ENCODE measurements around the gene MIA3. TPM values are rescaled to one million over a fixed set of nuclear protein-coding genes. Genes with fewer than 3 reads are reported as not detected.

The MIA3 gene
- total and polyA plus RNA-seq, 7 experiments from 2014 or later: 48.0 to 112 (median 79.6) TPM

DNA sequence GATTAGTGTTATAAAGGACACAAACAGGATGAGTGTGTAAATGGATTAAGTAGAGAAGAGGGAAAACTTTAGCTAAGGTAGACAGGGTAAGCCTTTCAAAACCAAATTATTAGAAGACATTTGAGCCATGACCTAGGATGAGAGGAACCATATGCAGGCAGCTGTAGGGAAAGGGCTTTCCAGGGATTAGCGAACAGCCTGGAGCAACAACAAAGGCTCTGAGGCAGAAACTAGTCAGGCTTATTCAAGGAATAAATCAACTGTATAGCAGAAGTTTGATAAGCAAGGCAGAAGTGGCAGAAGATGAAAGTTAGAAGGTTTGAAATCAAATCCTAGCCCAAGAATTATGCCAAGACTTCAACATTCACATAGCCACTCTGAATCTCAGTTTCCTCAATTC lies 73.1 kb downstream of the MIA3 start:
- Histone ChIP-seq H3K27me3 (ENCODE audit: control insufficient read depth in 2 of 2, insufficient read depth in 2 of 2, low read length in 2 of 2) (no peaks in the 10 kb centered on the region), H3K27ac (ENCODE audit: low read depth, low read length) (no peak overlapping the region), H3K36me3 (ENCODE audit: control insufficient read depth in 2 of 3, insufficient read depth in 3 of 3, low read length in 3 of 3) (peaks cover 8 to 26% (median 9%) of the 10 kb centered on the region in 3 experiments), H3K4me1 (ENCODE audit: control insufficient read depth in 2 of 2, insufficient read depth in 2 of 2, low read length in 2 of 2) (peaks cover 0 to 3% of the 10 kb centered on the region in 2 donors), H3K9me3 (ENCODE audit: control insufficient read depth in 2 of 3, low read length in 3 of 3) (no peaks in the 10 kb centered on the region), H3K4me3 (ENCODE audit: low read length) (no peak overlapping the region)
- ATAC-seq (no peak), DNase-seq (no peak)
- no peaks in the 10 kb centered on the region for H3K9me3 Mint-ChIP-seq
- H3K4me3 Mint-ChIP-seq: no peak overlapping the region
- no peaks in the 10 kb centered on the region for H3K27me3 Mint-ChIP-seq
- ChIA-PET CTCF (no interaction called here), POLR2A (no interaction called here)
- peaks cover 6 to 22% (median 9%) of the 10 kb centered on the region in 5 donors for H3K36me3 Mint-ChIP-seq
- peak overlapping the region in 4 of 9 donors; percentile 1 to 45 (median 21) for H3K27ac Mint-ChIP-seq
- intact Hi-C loops (cut with micrococcal nuclease): loop anchor here in 1 of 2 donors (2.0 kb wide), 1 partner anchor 20 kb away; no protein-coding TSS in a partner anchor
- peaks cover 6 to 28% (median 21%) of the 10 kb centered on the region in 7 donors for H3K4me1 Mint-ChIP-seq

DNA sequence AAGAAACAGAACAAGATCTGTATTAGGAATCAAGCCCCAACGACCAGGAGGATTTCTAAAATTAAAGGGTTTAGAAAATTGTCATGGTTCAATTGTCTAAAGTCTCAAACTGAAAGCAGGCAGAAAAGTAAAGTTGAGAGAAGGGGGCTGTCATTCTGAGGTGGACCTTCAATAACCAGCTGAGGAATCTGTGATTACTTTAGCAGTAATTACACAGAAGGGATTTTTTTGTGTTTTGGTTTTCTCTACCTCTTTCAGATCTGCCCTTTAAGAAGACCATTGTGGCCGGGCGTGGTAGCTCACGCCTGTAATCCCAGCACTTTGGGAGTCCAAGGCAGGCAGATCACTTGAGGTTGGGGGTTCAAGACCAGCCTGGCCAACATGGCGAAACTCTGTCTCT lies 77.0 kb downstream of the MIA3 start:
- no peak for ATAC-seq
- H3K36me3 ChIP-seq (ENCODE audit: control insufficient read depth in 2 of 3, insufficient read depth in 3 of 3, low read length in 3 of 3): peaks cover 0 to 14% (median 0%) of the 10 kb centered on the region in 3 experiments
- no peak overlapping the region for H3K4me3 ChIP-seq (ENCODE audit: low read length)
- peak overlapping the region in 3 of 9 donors; percentile 7 to 31 (median 21) for H3K27ac Mint-ChIP-seq
- no peaks in the 10 kb centered on the region for H3K27me3 ChIP-seq (ENCODE audit: control insufficient read depth in 2 of 2, insufficient read depth in 2 of 2, low read length in 2 of 2)
- CTCF ChIA-PET: interaction anchor here (0.9 kb wide), 1 partner anchor 15 kb away, joined by 3 read pairs; no protein-coding TSS in a partner anchor
- H3K9me3 Mint-ChIP-seq: no peaks in the 10 kb centered on the region
- POLR2A ChIA-PET: interaction anchor here (0.6 to 1.6 kb wide), 3 partner anchors 16 to 43 kb away, joined by 3 to 7 read pairs (median 3); no protein-coding TSS in a partner anchor
- no peaks in the 10 kb centered on the region for H3K27me3 Mint-ChIP-seq
- H3K4me1 ChIP-seq (ENCODE audit: control insufficient read depth in 2 of 2, insufficient read depth in 2 of 2, low read length in 2 of 2): peaks cover 0 to 3% of the 10 kb centered on the region in 2 donors
- peaks cover 10 to 44% (median 33%) of the 10 kb centered on the region in 7 donors for H3K4me1 Mint-ChIP-seq
- H3K36me3 Mint-ChIP-seq: peaks cover 6 to 18% (median 10%) of the 10 kb centered on the region in 5 donors
- peak overlapping the region in 1 of 10 donors; percentile 25 for H3K4me3 Mint-ChIP-seq
- H3K9me3 ChIP-seq (ENCODE audit: control insufficient read depth in 2 of 3, low read length in 3 of 3): no peaks in the 10 kb centered on the region
- DNase-seq: no peak
- no peak overlapping the region for H3K27ac ChIP-seq (ENCODE audit: low read depth, low read length)
- intact Hi-C loops (cut with micrococcal nuclease): no loop called here

DNA sequence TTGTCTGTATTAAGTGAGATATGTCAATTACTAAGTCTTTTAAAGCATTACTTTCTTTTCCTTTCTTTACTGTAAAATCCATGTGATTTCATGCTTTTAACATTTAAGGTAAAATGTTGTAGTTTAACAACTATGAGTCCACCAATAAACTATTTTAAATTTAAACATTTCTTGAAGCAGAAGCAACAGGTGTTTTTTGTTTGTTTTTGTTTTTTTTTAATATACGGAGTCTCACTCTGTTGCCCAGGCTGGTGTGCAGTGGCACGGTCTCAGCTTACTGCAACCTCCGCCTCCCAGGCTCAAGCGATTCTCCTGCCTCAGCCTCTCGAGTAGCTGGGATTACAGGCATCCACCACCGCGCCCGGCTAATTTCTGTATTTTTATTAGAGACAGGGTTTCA lies 78.8 kb downstream of the MIA3 start:
- Mint-ChIP-seq H3K27ac (no peak overlapping the region), H3K4me1 (peaks cover 10 to 39% (median 27%) of the 10 kb centered on the region in 7 donors), H3K27me3 (no peaks in the 10 kb centered on the region), H3K36me3 (peaks cover 5 to 21% (median 13%) of the 10 kb centered on the region in 5 donors), H3K9me3 (no peaks in the 10 kb centered on the region), H3K4me3 (no peak overlapping the region)
- H3K9me3 ChIP-seq (ENCODE audit: control insufficient read depth in 2 of 3, low read length in 3 of 3): no peaks in the 10 kb centered on the region
- DNase-seq (no peak), ATAC-seq (no peak)
- H3K36me3 ChIP-seq (ENCODE audit: control insufficient read depth in 2 of 3, insufficient read depth in 3 of 3, low read length in 3 of 3): peaks cover 0 to 13% (median 0%) of the 10 kb centered on the region in 3 experiments
- ChIA-PET POLR2A (interaction anchor here (1.8 kb wide), 1 partner anchor 16 kb away, joined by 5 read pairs; the partner anchor contains the start of genes AIDA and BROX), CTCF (no interaction called here)
- peaks cover 0 to 3% of the 10 kb centered on the region in 2 donors for H3K4me1 ChIP-seq (ENCODE audit: control insufficient read depth in 2 of 2, insufficient read depth in 2 of 2, low read length in 2 of 2)
- H3K27ac ChIP-seq (ENCODE audit: low read depth, low read length): no peak overlapping the region
- intact Hi-C loops (cut with micrococcal nuclease): no loop called here
- no peaks in the 10 kb centered on the region for H3K27me3 ChIP-seq (ENCODE audit: control insufficient read depth in 2 of 2, insufficient read depth in 2 of 2, low read length in 2 of 2)
- no peak overlapping the region for H3K4me3 ChIP-seq (ENCODE audit: low read length)

DNA sequence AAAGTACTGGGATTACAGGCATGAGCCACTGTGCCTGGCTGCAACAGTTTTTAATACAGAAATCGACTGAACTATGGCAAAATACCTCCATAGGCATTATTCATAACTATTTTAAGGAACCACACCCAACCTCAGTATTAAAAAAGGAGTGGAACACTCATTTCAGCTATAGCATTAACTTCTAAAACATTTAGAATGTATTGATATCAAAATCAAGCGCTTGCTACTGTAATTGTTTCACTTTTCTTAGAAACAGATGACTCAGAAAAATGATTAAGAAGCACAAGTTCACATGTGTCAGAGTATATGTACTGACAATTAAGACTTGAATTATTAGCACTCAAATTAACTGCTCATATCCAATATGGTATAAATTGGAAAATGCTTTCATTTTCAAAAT lies 79.3 kb downstream of the MIA3 start:
- no peaks in the 10 kb centered on the region for H3K9me3 ChIP-seq (ENCODE audit: control insufficient read depth in 2 of 3, low read length in 3 of 3)
- no peak for ATAC-seq
- intact Hi-C loops (cut with micrococcal nuclease): no loop called here
- no peaks in the 10 kb centered on the region for H3K9me3 Mint-ChIP-seq
- CTCF ChIA-PET: no interaction called here
- no peaks in the 10 kb centered on the region for H3K27me3 Mint-ChIP-seq
- H3K4me3 Mint-ChIP-seq: no peak overlapping the region
- peaks cover 0 to 3% of the 10 kb centered on the region in 2 donors for H3K4me1 ChIP-seq (ENCODE audit: control insufficient read depth in 2 of 2, insufficient read depth in 2 of 2, low read length in 2 of 2)
- POLR2A ChIA-PET: interaction anchor here (1.8 kb wide), 1 partner anchor 15 kb away, joined by 5 read pairs; the partner anchor contains the start of genes AIDA and BROX
- H3K36me3 ChIP-seq (ENCODE audit: control insufficient read depth in 2 of 3, insufficient read depth in 3 of 3, low read length in 3 of 3): peaks cover 0 to 13% (median 2%) of the 10 kb centered on the region in 3 experiments
- peaks cover 5 to 22% (median 14%) of the 10 kb centered on the region in 5 donors for H3K36me3 Mint-ChIP-seq
- no peaks in the 10 kb centered on the region for H3K27me3 ChIP-seq (ENCODE audit: control insufficient read depth in 2 of 2, insufficient read depth in 2 of 2, low read length in 2 of 2)
- H3K27ac ChIP-seq (ENCODE audit: low read depth, low read length): no peak overlapping the region
- peaks cover 10 to 39% (median 27%) of the 10 kb centered on the region in 7 donors for H3K4me1 Mint-ChIP-seq
- no peak overlapping the region for H3K27ac Mint-ChIP-seq
- no peak overlapping the region for H3K4me3 ChIP-seq (ENCODE audit: low read length)
- no peak for DNase-seq

DNA sequence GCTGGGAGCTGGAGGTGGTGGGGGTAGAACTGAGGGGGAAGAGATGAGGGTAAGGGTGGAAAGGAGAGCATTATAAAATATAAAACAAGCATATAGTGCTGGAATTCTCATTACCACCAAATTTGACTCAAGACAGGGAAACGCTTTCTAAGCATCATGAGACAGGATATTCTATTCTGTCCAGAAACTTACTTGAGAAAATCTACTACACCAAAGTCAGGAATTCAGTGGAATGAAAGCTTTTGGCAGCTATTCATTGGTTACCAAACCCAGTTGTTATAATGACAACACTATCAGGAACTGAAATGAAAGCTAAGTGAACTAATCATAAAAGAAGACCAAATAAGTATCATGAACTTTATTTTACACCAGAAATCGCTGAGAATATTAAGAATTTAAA lies 79.9 kb downstream of the MIA3 start:
- no peaks in the 10 kb centered on the region for H3K9me3 Mint-ChIP-seq

DNA sequence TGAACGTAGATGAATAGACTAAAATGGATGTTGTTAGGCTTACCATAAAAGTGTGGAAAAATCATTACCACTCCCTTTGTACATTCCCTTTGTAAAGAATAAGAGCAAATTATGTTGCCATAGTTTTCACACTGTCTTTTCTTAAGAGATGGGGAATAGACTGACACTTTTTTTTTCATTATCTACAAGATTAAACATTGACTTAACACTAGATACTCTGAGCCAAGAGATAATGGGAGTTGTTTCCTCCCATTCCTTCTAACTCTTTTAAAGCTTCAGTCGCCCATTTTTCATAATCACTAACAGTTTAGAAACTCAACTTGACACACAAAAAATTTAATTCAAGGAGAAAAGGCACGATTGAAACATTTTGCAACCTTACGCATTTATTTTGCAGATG lies 84.3 kb downstream of the MIA3 start:
- Mint-ChIP-seq H3K36me3 (peaks cover 0 to 47% (median 37%) of the 10 kb centered on the region in 5 donors), H3K27ac (peak overlapping the region in 1 of 9 donors; percentile 28), H3K4me3 (no peak overlapping the region), H3K27me3 (no peaks in the 10 kb centered on the region), H3K4me1 (peaks cover 24 to 55% (median 42%) of the 10 kb centered on the region in 7 donors), H3K9me3 (peaks cover 0 to 9% (median 0%) of the 10 kb centered on the region in 11 donors)
- H3K36me3 ChIP-seq (ENCODE audit: control insufficient read depth in 2 of 3, insufficient read depth in 3 of 3, low read length in 3 of 3): peaks cover 0 to 15% (median 8%) of the 10 kb centered on the region in 3 experiments
- no peak overlapping the region for H3K27ac ChIP-seq (ENCODE audit: low read depth, low read length)
- ATAC-seq (no peak), DNase-seq (no peak)
- ChIA-PET POLR2A (no interaction called here), CTCF (no interaction called here)
- intact Hi-C loops (cut with micrococcal nuclease): no loop called here
- no peaks in the 10 kb centered on the region for H3K27me3 ChIP-seq (ENCODE audit: control insufficient read depth in 2 of 2, insufficient read depth in 2 of 2, low read length in 2 of 2)
- no peaks in the 10 kb centered on the region for H3K9me3 ChIP-seq (ENCODE audit: control insufficient read depth in 2 of 3, low read length in 3 of 3)
- H3K4me1 ChIP-seq (ENCODE audit: control insufficient read depth in 2 of 2, insufficient read depth in 2 of 2, low read length in 2 of 2): peaks cover 0 to 13% of the 10 kb centered on the region in 2 donors
- no peak overlapping the region for H3K4me3 ChIP-seq (ENCODE audit: low read length)

More for the DNA sequence above, 79.9 kb downstream of the MIA3 start:
- Mint-ChIP-seq H3K27me3 (no peaks in the 10 kb centered on the region), H3K27ac (no peak overlapping the region), H3K4me1 (peaks cover 12 to 34% (median 22%) of the 10 kb centered on the region in 7 donors), H3K36me3 (peaks cover 0 to 24% (median 18%) of the 10 kb centered on the region in 5 donors), H3K4me3 (no peak overlapping the region)
- Histone ChIP-seq H3K4me1 (ENCODE audit: control insufficient read depth in 2 of 2, insufficient read depth in 2 of 2, low read length in 2 of 2) (peaks cover 0 to 3% of the 10 kb centered on the region in 2 donors), H3K27me3 (ENCODE audit: control insufficient read depth in 2 of 2, insufficient read depth in 2 of 2, low read length in 2 of 2) (no peaks in the 10 kb centered on the region), H3K4me3 (ENCODE audit: low read length) (no peak overlapping the region), H3K9me3 (ENCODE audit: control insufficient read depth in 2 of 3, low read length in 3 of 3) (no peaks in the 10 kb centered on the region), H3K27ac (ENCODE audit: low read depth, low read length) (no peak overlapping the region), H3K36me3 (ENCODE audit: control insufficient read depth in 2 of 3, insufficient read depth in 3 of 3, low read length in 3 of 3) (peaks cover 0 to 14% (median 8%) of the 10 kb centered on the region in 3 experiments)
- ChIA-PET POLR2A (interaction anchor here (1.8 kb wide), 1 partner anchor 15 kb away, joined by 5 read pairs; the partner anchor contains the start of genes AIDA and BROX), CTCF (interaction anchor here (0.7 kb wide), 1 partner anchor 830 kb away, joined by 5 read pairs; no protein-coding TSS in a partner anchor)
- ATAC-seq (no peak), DNase-seq (no peak)
- intact Hi-C loops (cut with micrococcal nuclease): no loop called here
